Measurements from ENCODE around the gene SPATS2L.
"Not testable (repeated sequence)": the region's sequence is repeated elsewhere in the genome, so short reads cannot be mapped to it uniquely, and the experiment has no call there.

Gene SPATS2L

GRCh38 chr2:200320991-200321390 lies 14.5 kb downstream of the SPATS2L start:
- DNase-seq (ENCODE audit: low read depth), result no peak

GRCh38 chr2:200321780-200322534 lies 15.5 kb downstream of the SPATS2L start:
- no peak for DNase-seq (ENCODE audit: low read depth)

GRCh38 chr2:200322607-200323006 lies 16.1 kb downstream of the SPATS2L start:
- DNase-seq (ENCODE audit: low read depth), result no peak

- DNase-seq (ENCODE audit: low read depth), result no peak
Observed at GRCh38 chr2:200324362-200324761, 17.9 kb downstream of the SPATS2L start.

GRCh38 chr2:200329384-200329783 lies 22.9 kb downstream of the SPATS2L start:
- no peak for DNase-seq (ENCODE audit: low read depth)

GRCh38 chr2:200329798-200330197 lies 23.3 kb downstream of the SPATS2L start:
- DNase-seq (ENCODE audit: low read depth), result no peak

GRCh38 chr2:200330351-200331060 lies 24.0 kb downstream of the SPATS2L start:
- no peak for DNase-seq (ENCODE audit: low read depth)

GRCh38 chr2:200331061-200331400 lies 24.5 kb downstream of the SPATS2L start:
- DNase-seq (ENCODE audit: low read depth), result no peak

GRCh38 chr2:200335657-200336056 lies 29.2 kb downstream of the SPATS2L start:
- DNase-seq (ENCODE audit: low read depth), result no peak

GRCh38 chr2:200336980-200337615 lies 30.6 kb downstream of the SPATS2L start:
- DNase-seq (ENCODE audit: low read depth), result no peak

GRCh38 chr2:200337621-200338020 lies 31.1 kb downstream of the SPATS2L start:
- DNase-seq (ENCODE audit: low read depth), result no peak

- no peak for DNase-seq (ENCODE audit: low read depth)
Observed at GRCh38 chr2:200338692-200339091, 32.2 kb downstream of the SPATS2L start.

GRCh38 chr2:200340508-200341224 lies 34.2 kb downstream of the SPATS2L start:
- no peak for DNase-seq (ENCODE audit: low read depth)

GRCh38 chr2:200341376-200341775 lies 34.9 kb downstream of the SPATS2L start:
- no peak for DNase-seq (ENCODE audit: low read depth)

- no peak for DNase-seq (ENCODE audit: low read depth)
Observed at GRCh38 chr2:200342235-200342634, 35.7 kb downstream of the SPATS2L start.

GRCh38 chr2:200342654-200343053 lies 36.2 kb downstream of the SPATS2L start:
- no peak for DNase-seq (ENCODE audit: low read depth)

GRCh38 chr2:200344202-200344601 lies 37.7 kb downstream of the SPATS2L start:
- DNase-seq (ENCODE audit: low read depth), result not testable (repeated sequence)

- DNase-seq (ENCODE audit: low read depth), result no peak
Observed at GRCh38 chr2:200345975-200346374, 39.5 kb downstream of the SPATS2L start.

- DNase-seq (ENCODE audit: low read depth), result no peak
Observed at GRCh38 chr2:200347301-200347700, 40.8 kb downstream of the SPATS2L start.

GRCh38 chr2:200348897-200349563 lies 42.5 kb downstream of the SPATS2L start:
- DNase-seq (ENCODE audit: low read depth), result no peak

- no peak for DNase-seq (ENCODE audit: low read depth)
Observed at GRCh38 chr2:200349868-200350267, 43.4 kb downstream of the SPATS2L start.

GRCh38 chr2:200350850-200351285 lies 44.4 kb downstream of the SPATS2L start:
- no peak for DNase-seq (ENCODE audit: low read depth)
